ENCODE data around the gene MTERF4.

GRCh38 chr2:241136661-241137260 lies 34.7 kb upstream of the MTERF4 start:
- no peak for TF ChIP-seq CTCF (IDR thresholded peaks at IDR 0.05; ENCODE audit: insufficient read depth, low read length)
- no peak for TF ChIP-seq POLR2AphosphoS5 (IDR thresholded peaks at IDR 0.05; ENCODE audit: low read depth)
- no peak for TF ChIP-seq GABPA (IDR thresholded peaks at IDR 0.05; ENCODE audit: low read depth)
- TF ChIP-seq REST (IDR thresholded peaks at IDR 0.05; ENCODE audit: insufficient replicate concordance, low read depth) = no peak

Measured in HL-60 (cell line).